ENCODE results near the gene SOX6. TPM values are rescaled to one million over a fixed set of nuclear protein-coding genes. Genes with fewer than 3 reads are reported as not detected.
A peak's percentile ranks its signal among the peaks of the same experiment; 100 is the strongest.

Gene SOX6
- total RNA-seq, 6 experiments from 2014 or later: 3.3 to 16.1 (median 7.8) TPM

- no peak for TF ChIP-seq CTCF (IDR thresholded peaks at IDR 0.05)
- no peak for TF ChIP-seq POLR2A (IDR thresholded peaks at IDR 0.05)
- Histone ChIP-seq H3K9me3 (no peaks in the 10 kb centered on the region), H3K27me3 (no peaks in the 10 kb centered on the region), H3K4me1 (no peaks in the 10 kb centered on the region), H3K36me3 (no peaks in the 10 kb centered on the region), H3K27ac (no peak overlapping the region), H3K4me3 (no peak overlapping the region)
- no peak for ATAC-seq
- 76% methylated on average over 5 of the region's 5 CpGs for WGBS (ENCODE audit: insufficient coverage, low coverage, low lambda C conversion rate, missing lambda C conversion rate)
- intact Hi-C loops (cut with DNase I): no loop called here
- no peak for DNase-seq
Observed at GRCh38 chr11:16015741-16016467, 340.4 kb downstream of the SOX6 start.

- TF ChIP-seq CTCF (IDR thresholded peaks at IDR 0.05) (no peak), POLR2A (IDR thresholded peaks at IDR 0.05) (no peak)
- no peak overlapping the region for H3K27ac ChIP-seq
- DNase-seq: no peak
- no peak overlapping the region for H3K4me3 ChIP-seq
- no peaks in the 10 kb centered on the region for H3K4me1 ChIP-seq
- intact Hi-C loops (cut with DNase I): no loop called here
- H3K36me3 ChIP-seq: no peaks in the 10 kb centered on the region
- H3K27me3 ChIP-seq: no peaks in the 10 kb centered on the region
- no peak for ATAC-seq
- H3K9me3 ChIP-seq: no peaks in the 10 kb centered on the region
- 60% methylated on average over 3 of the region's 3 CpGs for WGBS (ENCODE audit: insufficient coverage, low coverage, low lambda C conversion rate, missing lambda C conversion rate)
Observed at GRCh38 chr11:16013649-16014275, 342.6 kb downstream of the SOX6 start.

- intact Hi-C loops (cut with DNase I): no loop called here
- no peaks in the 10 kb centered on the region for H3K36me3 ChIP-seq
- no peak overlapping the region for H3K27ac ChIP-seq
- no peak overlapping the region for H3K4me3 ChIP-seq
- no peaks in the 10 kb centered on the region for H3K4me1 ChIP-seq
- no peaks in the 10 kb centered on the region for H3K27me3 ChIP-seq
- 67% methylated on average over 3 of the region's 3 CpGs for WGBS (ENCODE audit: insufficient coverage, low coverage, low lambda C conversion rate, missing lambda C conversion rate)
- H3K9me3 ChIP-seq: no peaks in the 10 kb centered on the region
- TF ChIP-seq POLR2A (IDR thresholded peaks at IDR 0.05) (no peak), CTCF (IDR thresholded peaks at IDR 0.05) (no peak)
- ATAC-seq (no peak), DNase-seq (no peak)
Observed at GRCh38 chr11:16013242-16013641, 343.1 kb downstream of the SOX6 start.

GRCh38 chr11:16012125-16012751 lies 344.1 kb downstream of the SOX6 start:
- Histone ChIP-seq H3K4me1 (no peaks in the 10 kb centered on the region), H3K27ac (no peak overlapping the region), H3K4me3 (no peak overlapping the region), H3K9me3 (no peaks in the 10 kb centered on the region), H3K36me3 (no peaks in the 10 kb centered on the region), H3K27me3 (no peaks in the 10 kb centered on the region)
- ATAC-seq (peak; percentile 37 to 59 (median 52)), DNase-seq (no peak)
- 40% methylated on average over 6 of the region's 6 CpGs for WGBS (ENCODE audit: insufficient coverage, low coverage, low lambda C conversion rate, missing lambda C conversion rate)
- no peak for TF ChIP-seq POLR2A (IDR thresholded peaks at IDR 0.05)
- TF ChIP-seq CTCF (IDR thresholded peaks at IDR 0.05): no peak
- intact Hi-C loops (cut with DNase I): no loop called here

Measured in right lobe of liver (tissue), 6 donors.